Ectodermal cell (in vitro differentiated cells): ENCODE data around the gene SLC17A1.
"Not testable (repeated sequence)": the region's sequence is repeated elsewhere in the genome, so short reads cannot be mapped to it uniquely, and the experiment has no call there.

Experiments used
- H3K27ac ChIP-seq: 2 replicates; pipeline ENCODE4 v1.7.0; 2013; ENCODE audit warnings: mild to moderate bottlenecking, low read depth, low read length; ENCODE audit not compliant: insufficient read depth, poor library complexity, severe bottlenecking
- H3K27me3 ChIP-seq: 2 replicates; pipeline ENCODE4 v1.7.0; 2013; ENCODE audit warnings: mild to moderate bottlenecking, low read length; ENCODE audit not compliant: insufficient read depth, control insufficient read depth, poor library complexity, severe bottlenecking
- H3K36me3 ChIP-seq: one replicate; pipeline ENCODE4 v1.7.0; 2013; ENCODE audit warnings: low read length; ENCODE audit not compliant: control insufficient read depth, insufficient read depth
- H3K4me1 ChIP-seq: one replicate; pipeline ENCODE4 v1.7.0; 2013; ENCODE audit warnings: low read length; ENCODE audit not compliant: control insufficient read depth, insufficient read depth
- H3K4me3 ChIP-seq: 2 replicates; pipeline ENCODE4 v1.7.0; 2013; ENCODE audit warnings: low read depth, low read length, control low read depth; ENCODE audit not compliant: insufficient read depth
- H3K9me3 ChIP-seq: 2 replicates; pipeline ENCODE4 v1.7.0; 2013; ENCODE audit warnings: mild to moderate bottlenecking, low read length, moderate library complexity; ENCODE audit not compliant: control insufficient read depth
- WGBS, 2 experiments: methylation state at CpG; one replicate each; pipeline ENCODE4 v1.1.7; 2013; ENCODE audit warnings: missing lambda C conversion rate in 2 of 2; 5-methylcytosine and 5-hydroxymethylcytosine counted together

Gene SLC17A1

GRCh38 chr6:25748601-25749517 lies 83.0 kb downstream of the SLC17A1 start:
- not testable (repeated sequence) for H3K9me3 ChIP-seq, H3K4me3 ChIP-seq, H3K4me1 ChIP-seq, H3K27me3 ChIP-seq, H3K27ac ChIP-seq, H3K36me3 ChIP-seq
- WGBS, 2 experiments: 78 to 93% methylated on average over 14 to 17 of the region's 17 CpGs

GRCh38 chr6:25748049-25748448 lies 83.8 kb downstream of the SLC17A1 start:
- H3K4me3 ChIP-seq: no peak overlapping the region
- no peaks in the 10 kb centered on the region for H3K36me3 ChIP-seq
- H3K27ac ChIP-seq: no peak overlapping the region

GRCh38 chr6:25747477-25747876 lies 84.4 kb downstream of the SLC17A1 start:
- Histone ChIP-seq H3K4me3 (no peak overlapping the region), H3K27ac (no peak overlapping the region), H3K27me3 (no peaks in the 10 kb centered on the region), H3K9me3 (no peaks in the 10 kb centered on the region), H3K4me1 (no peaks in the 10 kb centered on the region), H3K36me3 (no peaks in the 10 kb centered on the region)
- WGBS, 2 experiments: 89 to 90% methylated on average over 2 of the region's 2 CpGs

More at GRCh38 chr6:25748049-25748448, 83.8 kb downstream of the SLC17A1 start:
- no peaks in the 10 kb centered on the region for H3K27me3 ChIP-seq
- no peaks in the 10 kb centered on the region for H3K9me3 ChIP-seq
- H3K4me1 ChIP-seq: no peaks in the 10 kb centered on the region

GRCh38 chr6:25746968-25747367 lies 84.9 kb downstream of the SLC17A1 start:
- 83 to 86% methylated on average over 1 of the region's 1 CpG for WGBS, 2 experiments
- no peaks in the 10 kb centered on the region for H3K4me1 ChIP-seq

GRCh38 chr6:25745836-25746235 lies 86.0 kb downstream of the SLC17A1 start:
- no peak overlapping the region for H3K27ac ChIP-seq
- H3K4me1 ChIP-seq: no peaks in the 10 kb centered on the region
- no peaks in the 10 kb centered on the region for H3K27me3 ChIP-seq
- no peaks in the 10 kb centered on the region for H3K36me3 ChIP-seq
- no peaks in the 10 kb centered on the region for H3K9me3 ChIP-seq
- WGBS, 2 experiments: 91 to 96% methylated on average over 3 of the region's 4 CpGs
- H3K4me3 ChIP-seq: no peak overlapping the region

More at GRCh38 chr6:25746968-25747367, 84.9 kb downstream of the SLC17A1 start:
- Histone ChIP-seq H3K27ac (no peak overlapping the region), H3K36me3 (no peaks in the 10 kb centered on the region), H3K4me3 (no peak overlapping the region), H3K9me3 (no peaks in the 10 kb centered on the region), H3K27me3 (no peaks in the 10 kb centered on the region)

GRCh38 chr6:25743868-25744267 lies 88.0 kb downstream of the SLC17A1 start:
- Histone ChIP-seq H3K4me1 (no peaks in the 10 kb centered on the region), H3K36me3 (no peaks in the 10 kb centered on the region), H3K27ac (no peak overlapping the region), H3K27me3 (no peaks in the 10 kb centered on the region), H3K4me3 (no peak overlapping the region), H3K9me3 (no peaks in the 10 kb centered on the region)

- no peaks in the 10 kb centered on the region for H3K9me3 ChIP-seq
- H3K27ac ChIP-seq: no peak overlapping the region
- no peak overlapping the region for H3K4me3 ChIP-seq
- H3K4me1 ChIP-seq: no peaks in the 10 kb centered on the region
- H3K36me3 ChIP-seq: no peaks in the 10 kb centered on the region
- no peaks in the 10 kb centered on the region for H3K27me3 ChIP-seq
These were observed 96.6 kb downstream of the SLC17A1 start for GRCh38 chr6:25735261-25735660.
